ENCODE results near the gene FANCD2OS. TPM values are rescaled to one million over a fixed set of nuclear protein-coding genes. Genes with fewer than 3 reads are reported as not detected.

Gene FANCD2OS
- total RNA-seq (ENCODE audit: unreplicated experiment) = not detected
- long read RNA-seq, partial matches to known transcripts = 0 of 1 reads
- long read RNA-seq, other reads (novel, unspliced or antisense) = 1 of 1 reads

DNA sequence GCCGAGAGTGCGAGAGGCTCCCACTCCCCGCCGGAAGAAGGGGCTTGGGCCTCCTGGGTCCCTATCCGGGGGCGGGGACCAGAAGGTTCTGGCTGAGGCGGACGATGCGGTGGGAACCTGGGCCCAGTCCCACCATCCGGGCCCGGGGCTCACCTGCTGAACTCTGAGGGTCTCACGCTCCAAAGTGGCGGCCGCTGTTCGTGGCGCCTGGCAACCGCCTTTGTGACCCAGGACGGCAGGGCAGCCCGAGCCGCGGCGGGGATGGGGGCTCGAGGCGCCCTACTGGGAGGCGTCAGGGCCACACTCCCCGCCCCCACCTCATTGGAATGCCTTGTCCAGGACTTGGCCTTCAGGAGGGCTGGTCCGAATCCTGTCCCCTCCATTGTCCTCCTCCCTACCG, at the start of gene FANCD2OS:
Gene FANCD2OS (minus strand): TSS at position 165 of the 400 bp plus-strand sequence. CDS start 3,481 bp downstream, outside the sequence.
- H3K36me3 Mint-ChIP-seq (ENCODE audit: low read depth, unreplicated experiment) = no peaks in the 10 kb centered on the region
- TF ChIP-seq CTCF (IDR thresholded peaks at IDR 0.05; ENCODE audit: unreplicated experiment) = no peak
- no peak within 1 kb of the TSS for H3K27ac Mint-ChIP-seq (ENCODE audit: unreplicated experiment)
- no peaks in the 10 kb centered on the region for H3K9me3 Mint-ChIP-seq (ENCODE audit: unreplicated experiment)
- DNase-seq (ENCODE audit: low spot score) = no peak
- no peak within 1 kb of the TSS for H3K4me3 Mint-ChIP-seq (ENCODE audit: unreplicated experiment)
- no peaks in the 10 kb centered on the region for H3K27me3 Mint-ChIP-seq (ENCODE audit: unreplicated experiment)
- no peaks in the 10 kb centered on the region for H3K4me1 Mint-ChIP-seq (ENCODE audit: unreplicated experiment)

- Mint-ChIP-seq H3K27ac (ENCODE audit: unreplicated experiment) (no peak overlapping the region), H3K9me3 (ENCODE audit: unreplicated experiment) (no peaks in the 10 kb centered on the region), H3K36me3 (ENCODE audit: low read depth, unreplicated experiment) (peaks cover 11% of the 10 kb centered on the region), H3K27me3 (ENCODE audit: unreplicated experiment) (peaks cover 1% of the 10 kb centered on the region), H3K4me3 (ENCODE audit: unreplicated experiment) (no peak overlapping the region), H3K4me1 (ENCODE audit: unreplicated experiment) (no peaks in the 10 kb centered on the region)
- no peak for DNase-seq (ENCODE audit: low spot score)
- no peak for TF ChIP-seq CTCF (IDR thresholded peaks at IDR 0.05; ENCODE audit: unreplicated experiment)
Measured at GRCh38 chr3:10157031-10157430, 49.0 kb upstream of the FANCD2OS start.

DNA sequence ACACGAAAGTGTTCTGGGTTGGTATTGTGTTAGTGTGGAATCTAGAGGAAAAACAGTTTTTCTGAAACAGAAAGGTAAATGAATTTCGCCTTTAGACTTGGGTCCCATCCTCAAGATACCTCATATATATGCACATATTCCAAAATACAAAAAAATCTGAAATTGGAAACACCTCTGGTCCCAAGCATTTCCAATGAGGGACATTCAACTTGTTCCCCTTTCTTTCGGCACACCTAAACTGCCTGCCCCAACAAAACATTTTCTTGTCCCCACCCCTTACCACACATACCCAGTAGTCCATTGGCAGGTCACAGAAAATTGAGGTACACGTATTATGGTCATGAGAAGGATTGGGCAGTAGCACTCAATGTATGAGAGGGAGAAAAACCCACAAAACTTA, 47.6 kb upstream of the FANCD2OS start:
- no peak for TF ChIP-seq CTCF (IDR thresholded peaks at IDR 0.05; ENCODE audit: unreplicated experiment)
- peaks cover 1% of the 10 kb centered on the region for H3K27me3 Mint-ChIP-seq (ENCODE audit: unreplicated experiment)
- H3K27ac Mint-ChIP-seq (ENCODE audit: unreplicated experiment) = no peak overlapping the region
- peaks cover 17% of the 10 kb centered on the region for H3K36me3 Mint-ChIP-seq (ENCODE audit: low read depth, unreplicated experiment)
- H3K4me3 Mint-ChIP-seq (ENCODE audit: unreplicated experiment) = no peak overlapping the region
- no peaks in the 10 kb centered on the region for H3K4me1 Mint-ChIP-seq (ENCODE audit: unreplicated experiment)
- no peak for DNase-seq (ENCODE audit: low spot score)
- no peaks in the 10 kb centered on the region for H3K9me3 Mint-ChIP-seq (ENCODE audit: unreplicated experiment)

GRCh38 chr3:10155123-10155472, 47.0 kb upstream of the FANCD2OS start:
- Mint-ChIP-seq H3K36me3 (ENCODE audit: low read depth, unreplicated experiment) (peaks cover 22% of the 10 kb centered on the region), H3K27me3 (ENCODE audit: unreplicated experiment) (peaks cover 1% of the 10 kb centered on the region), H3K9me3 (ENCODE audit: unreplicated experiment) (no peaks in the 10 kb centered on the region), H3K4me3 (ENCODE audit: unreplicated experiment) (no peak overlapping the region), H3K27ac (ENCODE audit: unreplicated experiment) (no peak overlapping the region), H3K4me1 (ENCODE audit: unreplicated experiment) (no peaks in the 10 kb centered on the region)
- no peak for TF ChIP-seq CTCF (IDR thresholded peaks at IDR 0.05; ENCODE audit: unreplicated experiment)
- DNase-seq (ENCODE audit: low spot score) = no peak

DNA sequence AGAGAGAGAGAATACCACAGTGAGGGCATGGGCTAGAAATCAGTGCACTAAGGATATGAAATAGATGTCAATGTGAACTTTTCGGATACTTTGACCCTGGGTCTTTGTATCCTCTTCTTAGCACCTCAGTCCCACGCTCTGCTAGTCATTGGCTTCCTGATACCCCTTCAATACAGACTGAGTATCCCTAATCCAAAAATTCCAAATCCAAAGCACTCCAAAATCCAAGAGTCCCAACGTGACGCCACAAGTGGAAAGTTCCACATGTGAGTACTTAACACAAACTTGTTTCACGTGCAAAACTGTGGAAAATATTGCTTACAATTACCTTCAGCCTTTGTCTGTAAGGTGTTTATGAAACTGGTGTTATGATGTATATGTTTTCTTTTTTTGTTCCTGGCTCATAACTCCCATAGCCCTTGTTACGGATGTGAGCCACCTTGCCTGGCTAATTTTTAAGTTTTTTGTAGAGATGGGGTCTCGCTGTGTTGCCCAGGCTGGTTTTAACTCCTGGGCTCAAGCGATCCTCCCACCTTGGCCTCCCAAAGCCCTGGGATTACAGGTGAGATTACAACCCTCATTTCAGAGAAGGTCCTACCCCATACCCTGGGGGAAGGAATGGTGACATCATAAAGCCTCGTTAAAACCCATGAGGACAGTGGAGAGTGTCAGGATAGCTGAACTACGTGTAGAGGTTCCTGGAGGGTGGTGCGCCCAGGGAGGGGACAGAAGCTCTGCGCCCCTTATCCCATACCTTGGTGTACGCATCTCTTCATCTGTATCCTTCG, 46.5 kb upstream of the FANCD2OS start:
- no peak for TF ChIP-seq CTCF (IDR thresholded peaks at IDR 0.05; ENCODE audit: unreplicated experiment)
- Mint-ChIP-seq H3K9me3 (ENCODE audit: unreplicated experiment) (no peaks in the 10 kb centered on the region), H3K27me3 (ENCODE audit: unreplicated experiment) (peaks cover 1% of the 10 kb centered on the region), H3K4me1 (ENCODE audit: unreplicated experiment) (no peaks in the 10 kb centered on the region), H3K4me3 (ENCODE audit: unreplicated experiment) (no peak overlapping the region), H3K27ac (ENCODE audit: unreplicated experiment) (no peak overlapping the region), H3K36me3 (ENCODE audit: low read depth, unreplicated experiment) (peaks cover 28% of the 10 kb centered on the region)
- DNase-seq (ENCODE audit: low spot score) = no peak

All from endothelial cell (in vitro differentiated cells).